ENCODE data around the gene AP2S1. TPM values are rescaled to one million over a fixed set of nuclear protein-coding genes. Genes with fewer than 3 reads are reported as not detected.
A peak's percentile ranks its signal among the peaks of the same experiment; 100 is the strongest.
"Not testable (repeated sequence)": the region's sequence is repeated elsewhere in the genome, so short reads cannot be mapped to it uniquely, and the experiment has no call there.

AP2S1 gene
- total RNA-seq, 1 donor from 2014 or later: 229 TPM

GRCh38 chr19:46860125-46860845, 9.6 kb upstream of the AP2S1 start:
- Mint-ChIP-seq H3K4me3 (ENCODE audit: unreplicated experiment) (peak overlapping the region; percentile 84), H3K4me1 (ENCODE audit: unreplicated experiment) (peaks cover 18% of the 10 kb centered on the region), H3K36me3 (ENCODE audit: unreplicated experiment) (no peaks in the 10 kb centered on the region), H3K9me3 (ENCODE audit: unreplicated experiment) (no peaks in the 10 kb centered on the region), H3K27ac (ENCODE audit: unreplicated experiment) (peak overlapping the region; percentile 85), H3K27me3 (ENCODE audit: unreplicated experiment) (no peaks in the 10 kb centered on the region)
- peak; percentile 99 for DNase-seq (ENCODE audit: extremely low spot score, unreplicated experiment)
- TF ChIP-seq CTCF (IDR thresholded peaks at IDR 0.05): no peak

DNA sequence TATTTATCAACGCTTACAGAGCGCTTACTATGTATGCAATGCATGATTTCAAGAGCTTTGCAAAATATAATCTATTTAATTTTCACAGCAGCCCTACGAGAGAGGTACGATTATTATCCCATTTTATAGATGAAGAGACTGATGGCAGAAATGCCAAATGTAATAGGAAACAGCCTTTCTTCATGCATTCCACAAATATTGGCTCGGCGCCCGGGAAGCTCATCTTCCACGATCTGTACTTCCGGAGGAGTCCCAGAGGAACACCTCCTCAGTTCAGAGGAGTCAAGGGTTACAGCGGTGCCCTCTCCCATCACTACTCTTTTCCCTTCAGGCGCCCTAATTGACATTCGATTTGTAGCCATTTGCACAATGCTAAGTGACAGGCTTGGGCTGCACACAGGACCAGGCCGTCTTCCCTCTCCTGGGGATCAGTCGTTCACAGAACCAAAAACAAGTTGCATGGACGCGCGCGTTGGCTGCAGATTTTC, 9.0 kb upstream of the AP2S1 start:
- H3K4me3 Mint-ChIP-seq (ENCODE audit: unreplicated experiment): peak overlapping the region; percentile 84
- H3K4me1 Mint-ChIP-seq (ENCODE audit: unreplicated experiment): peaks cover 18% of the 10 kb centered on the region
- no peaks in the 10 kb centered on the region for H3K9me3 Mint-ChIP-seq (ENCODE audit: unreplicated experiment)

DNA sequence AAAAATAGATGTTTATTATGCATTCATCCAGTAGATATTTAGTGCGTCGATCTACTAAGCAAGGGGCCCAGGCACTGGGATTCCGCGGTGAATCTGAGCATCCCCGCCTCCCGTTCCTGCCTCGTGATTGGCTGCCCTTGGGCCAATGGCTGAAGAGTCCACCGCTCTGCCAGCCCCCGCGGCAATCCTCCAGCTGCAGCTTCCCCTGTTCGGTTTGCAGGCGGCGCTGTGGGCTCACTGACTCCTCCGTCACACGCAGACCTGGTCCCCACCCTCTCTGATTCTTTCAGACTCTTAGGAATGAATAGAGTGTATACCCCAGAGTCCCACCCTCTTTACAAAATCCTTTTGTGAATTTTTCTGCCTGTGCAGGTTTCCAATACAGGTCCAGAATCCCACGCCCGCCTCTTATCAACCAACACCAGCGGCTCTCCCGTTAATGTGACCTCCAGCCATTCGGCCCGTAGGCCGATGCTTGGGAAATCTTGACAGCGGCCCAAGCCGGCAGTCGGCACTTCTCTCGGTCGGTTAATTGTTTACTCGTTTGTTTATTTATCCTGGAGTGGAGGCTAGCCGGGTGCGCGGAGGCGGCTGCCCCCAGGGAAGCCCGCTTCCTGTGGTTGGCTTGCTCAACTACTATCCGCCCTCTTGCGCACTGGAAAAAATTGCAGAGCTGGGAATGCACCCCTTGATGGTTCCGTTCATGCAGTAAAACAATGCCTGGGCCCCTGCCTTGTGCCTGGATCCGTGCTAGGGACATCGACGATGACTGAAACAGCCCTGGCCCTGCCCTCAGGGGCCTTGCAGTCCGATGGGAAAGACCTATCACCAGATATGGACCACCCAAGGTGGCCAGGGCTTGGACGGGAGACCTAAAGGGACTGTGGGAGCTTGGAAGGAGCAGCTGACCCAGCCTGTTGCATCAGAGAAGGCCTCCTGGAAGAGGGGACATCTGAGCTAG, 5.7 kb upstream of the AP2S1 start:
- DNase-seq (ENCODE audit: extremely low spot score, unreplicated experiment): peak; percentile 96

More for the DNA sequence above, 9.0 kb upstream of the AP2S1 start:
- DNase-seq (ENCODE audit: extremely low spot score, unreplicated experiment): no peak
- peak overlapping the region; percentile 85 for H3K27ac Mint-ChIP-seq (ENCODE audit: unreplicated experiment)
- TF ChIP-seq CTCF (IDR thresholded peaks at IDR 0.05): no peak
- H3K36me3 Mint-ChIP-seq (ENCODE audit: unreplicated experiment): no peaks in the 10 kb centered on the region
- no peaks in the 10 kb centered on the region for H3K27me3 Mint-ChIP-seq (ENCODE audit: unreplicated experiment)

GRCh38 chr19:46854698-46855097, 4.1 kb upstream of the AP2S1 start:
- H3K9me3 Mint-ChIP-seq (ENCODE audit: unreplicated experiment); H3K27me3 Mint-ChIP-seq (ENCODE audit: unreplicated experiment); H3K36me3 Mint-ChIP-seq (ENCODE audit: unreplicated experiment); H3K4me3 Mint-ChIP-seq (ENCODE audit: unreplicated experiment); DNase-seq (ENCODE audit: extremely low spot score, unreplicated experiment); H3K27ac Mint-ChIP-seq (ENCODE audit: unreplicated experiment): not testable (repeated sequence)
- peaks cover 19% of the 10 kb centered on the region for H3K4me1 Mint-ChIP-seq (ENCODE audit: unreplicated experiment)

More for the DNA sequence above, 5.7 kb upstream of the AP2S1 start:
- no peaks in the 10 kb centered on the region for H3K9me3 Mint-ChIP-seq (ENCODE audit: unreplicated experiment)
- no peaks in the 10 kb centered on the region for H3K27me3 Mint-ChIP-seq (ENCODE audit: unreplicated experiment)
- H3K36me3 Mint-ChIP-seq (ENCODE audit: unreplicated experiment): no peaks in the 10 kb centered on the region
- H3K27ac Mint-ChIP-seq (ENCODE audit: unreplicated experiment): peak overlapping the region; percentile 79
- peaks cover 18% of the 10 kb centered on the region for H3K4me1 Mint-ChIP-seq (ENCODE audit: unreplicated experiment)
- peak overlapping the region; percentile 67 for H3K4me3 Mint-ChIP-seq (ENCODE audit: unreplicated experiment)
- peak; percentile 92 for TF ChIP-seq CTCF (IDR thresholded peaks at IDR 0.05)

DNA sequence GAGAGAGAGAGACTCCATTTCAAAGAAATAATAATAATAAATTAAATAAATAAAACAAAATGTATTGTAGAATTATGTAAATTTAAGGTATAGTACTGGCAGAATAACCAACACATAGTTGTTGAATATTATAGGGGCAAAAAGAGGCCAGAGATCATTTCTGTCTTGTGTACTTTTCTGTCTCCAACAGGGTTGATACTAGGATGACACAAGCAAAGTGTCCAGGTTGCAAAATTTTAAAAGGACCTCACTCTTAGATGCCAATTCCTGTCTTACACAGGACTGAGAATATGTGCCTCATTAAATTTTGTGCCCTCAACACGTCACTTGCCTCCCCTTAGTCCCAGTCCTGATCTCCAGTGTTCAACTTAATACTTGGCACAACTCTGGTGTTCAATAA, 2.2 kb upstream of the AP2S1 start:
- H3K36me3 Mint-ChIP-seq (ENCODE audit: unreplicated experiment): no peaks in the 10 kb centered on the region
- peaks cover 25% of the 10 kb centered on the region for H3K4me1 Mint-ChIP-seq (ENCODE audit: unreplicated experiment)
- DNase-seq (ENCODE audit: extremely low spot score, unreplicated experiment): no peak
- H3K27me3 Mint-ChIP-seq (ENCODE audit: unreplicated experiment): no peaks in the 10 kb centered on the region
- no peaks in the 10 kb centered on the region for H3K9me3 Mint-ChIP-seq (ENCODE audit: unreplicated experiment)
- no peak overlapping the region for H3K27ac Mint-ChIP-seq (ENCODE audit: unreplicated experiment)
- no peak overlapping the region for H3K4me3 Mint-ChIP-seq (ENCODE audit: unreplicated experiment)
- TF ChIP-seq CTCF (IDR thresholded peaks at IDR 0.05): no peak
